Measurements from ENCODE around the gene MARCHF5. TPM values are rescaled to one million over a fixed set of nuclear protein-coding genes. Genes with fewer than 3 reads are reported as not detected.

MARCHF5 gene, protein sequence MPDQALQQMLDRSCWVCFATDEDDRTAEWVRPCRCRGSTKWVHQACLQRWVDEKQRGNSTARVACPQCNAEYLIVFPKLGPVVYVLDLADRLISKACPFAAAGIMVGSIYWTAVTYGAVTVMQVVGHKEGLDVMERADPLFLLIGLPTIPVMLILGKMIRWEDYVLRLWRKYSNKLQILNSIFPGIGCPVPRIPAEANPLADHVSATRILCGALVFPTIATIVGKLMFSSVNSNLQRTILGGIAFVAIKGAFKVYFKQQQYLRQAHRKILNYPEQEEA
- total RNA-seq = 10 to 100 TPM; 29.7 to 34.2 TPM

DNA sequence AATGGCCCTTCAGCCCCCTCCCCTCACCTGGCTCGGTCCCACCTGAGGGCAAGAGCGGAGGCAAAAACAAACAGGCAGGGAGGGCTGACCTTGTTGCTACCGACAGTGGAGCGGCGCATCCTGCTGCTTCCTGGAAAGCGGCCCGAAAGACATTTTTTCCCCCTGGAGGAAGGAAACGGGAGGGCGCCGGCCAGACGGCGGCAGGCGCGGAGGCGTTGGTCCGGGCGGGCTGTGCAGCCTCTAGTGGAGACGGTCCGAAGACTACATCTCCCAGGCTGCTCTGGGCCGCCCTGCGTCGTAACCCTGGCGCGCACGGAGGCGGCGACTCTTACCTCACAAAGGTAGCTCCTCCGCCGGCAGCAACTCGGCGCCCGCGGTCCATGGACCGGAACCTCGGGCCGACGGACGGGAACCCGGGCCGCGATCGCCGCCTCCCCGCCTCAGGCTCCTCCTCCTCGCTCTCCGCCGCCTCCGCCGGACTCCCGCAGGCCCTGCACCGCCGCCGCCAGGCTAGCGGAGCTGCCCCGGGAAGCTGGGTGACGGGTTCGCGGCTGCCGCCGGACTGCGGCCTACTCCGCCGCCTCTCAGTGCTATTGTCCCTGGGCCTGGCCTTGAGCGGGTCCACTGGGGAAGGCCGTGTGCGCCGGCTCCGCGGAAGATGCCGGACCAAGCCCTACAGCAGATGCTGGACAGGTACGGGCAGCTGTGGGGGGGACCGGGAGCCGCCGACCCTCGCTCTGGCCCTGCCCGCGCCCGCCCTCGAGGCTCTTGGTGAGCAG lies at the start of gene MARCHF5, which contains the start of gene CPEB3:
Gene MARCHF5, plus strand, starts transcription at position 331 of the 779 bp plus-strand sequence. Its CDS starts 328 bp downstream, at position 659.
Gene CPEB3, minus strand, starts transcription at position 242 of the 779 bp plus-strand sequence. CDS start 50,728 bp downstream, outside the sequence.
- DNase-seq = peak; percentile 95 to 96
- Mint-ChIP-seq H3K9me3 (no peaks in the 10 kb centered on the region), H3K4me1 (ENCODE audit: low read depth) (peaks cover 23% of the 10 kb centered on the region), H3K27ac (peak within 1 kb of the TSS; percentile 92), H3K36me3 (ENCODE audit: insufficient read depth in 2 of 2) (peaks cover 2 to 3% of the 10 kb centered on the region in 2 donors), H3K27me3 (ENCODE audit: low read depth) (no peaks in the 10 kb centered on the region), H3K4me3 (peak within 1 kb of the TSS; percentile 87 to 95)
- peak; percentile 98 to 99 for ATAC-seq (replicated peaks in 1 of 2)

DNA sequence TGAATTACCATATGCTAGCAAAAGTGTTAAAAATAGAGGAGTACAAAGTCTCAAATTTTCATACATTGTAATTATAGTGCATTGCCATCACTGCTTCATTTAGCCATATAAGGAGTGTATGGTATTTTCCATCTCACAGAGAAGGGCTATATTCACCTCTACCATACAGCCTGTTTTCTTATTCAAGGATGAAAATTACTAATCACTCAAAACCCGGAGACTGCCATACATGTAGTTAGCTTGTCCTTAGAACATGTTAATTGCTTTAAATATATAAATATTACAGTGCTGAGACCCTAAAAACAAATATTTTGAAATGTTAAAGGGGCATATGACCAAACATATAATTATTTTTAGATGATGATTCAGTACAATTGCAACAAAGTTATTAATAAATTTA lies 49.5 kb upstream of the MARCHF5 start:
- H3K4me1 Mint-ChIP-seq (ENCODE audit: low read depth) = peaks cover 41% of the 10 kb centered on the region
- peak overlapping the region; percentile 80 to 96 for H3K4me3 Mint-ChIP-seq
- no peaks in the 10 kb centered on the region for H3K9me3 Mint-ChIP-seq
- no peak overlapping the region for H3K27ac Mint-ChIP-seq
- DNase-seq (no peak), ATAC-seq (replicated peaks in 1 of 2) (no peak)
- H3K36me3 Mint-ChIP-seq (ENCODE audit: insufficient read depth in 2 of 2) = peaks cover 4 to 6% of the 10 kb centered on the region in 2 donors
- peaks cover 21% of the 10 kb centered on the region for H3K27me3 Mint-ChIP-seq (ENCODE audit: low read depth)

DNA sequence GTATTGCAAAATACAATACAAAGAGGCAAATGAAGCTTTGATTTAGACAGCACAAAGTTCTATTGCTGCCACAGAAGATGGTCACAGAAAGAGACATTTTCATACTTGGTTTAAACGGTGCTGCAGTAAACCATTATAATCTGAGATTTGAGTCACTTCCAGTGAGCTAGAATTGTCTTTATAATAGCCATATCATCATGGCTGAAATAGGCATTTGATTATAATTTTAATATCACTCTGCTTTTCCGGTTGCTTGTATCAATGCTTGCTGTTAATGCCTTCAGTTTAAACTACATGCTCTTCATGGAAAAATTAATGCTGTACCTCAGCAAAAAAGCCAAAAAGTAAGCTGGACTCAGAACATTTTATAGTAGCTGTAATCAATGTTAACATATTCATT lies 48.6 kb upstream of the MARCHF5 start:
- Mint-ChIP-seq H3K4me1 (ENCODE audit: low read depth) (peaks cover 41% of the 10 kb centered on the region), H3K27me3 (ENCODE audit: low read depth) (peaks cover 21% of the 10 kb centered on the region), H3K4me3 (peak overlapping the region; percentile 38 to 69), H3K36me3 (ENCODE audit: insufficient read depth in 2 of 2) (peaks cover 4 to 6% of the 10 kb centered on the region in 2 donors), H3K27ac (no peak overlapping the region), H3K9me3 (no peaks in the 10 kb centered on the region)
- ATAC-seq (replicated peaks in 1 of 2) = no peak
- DNase-seq = no peak

DNA sequence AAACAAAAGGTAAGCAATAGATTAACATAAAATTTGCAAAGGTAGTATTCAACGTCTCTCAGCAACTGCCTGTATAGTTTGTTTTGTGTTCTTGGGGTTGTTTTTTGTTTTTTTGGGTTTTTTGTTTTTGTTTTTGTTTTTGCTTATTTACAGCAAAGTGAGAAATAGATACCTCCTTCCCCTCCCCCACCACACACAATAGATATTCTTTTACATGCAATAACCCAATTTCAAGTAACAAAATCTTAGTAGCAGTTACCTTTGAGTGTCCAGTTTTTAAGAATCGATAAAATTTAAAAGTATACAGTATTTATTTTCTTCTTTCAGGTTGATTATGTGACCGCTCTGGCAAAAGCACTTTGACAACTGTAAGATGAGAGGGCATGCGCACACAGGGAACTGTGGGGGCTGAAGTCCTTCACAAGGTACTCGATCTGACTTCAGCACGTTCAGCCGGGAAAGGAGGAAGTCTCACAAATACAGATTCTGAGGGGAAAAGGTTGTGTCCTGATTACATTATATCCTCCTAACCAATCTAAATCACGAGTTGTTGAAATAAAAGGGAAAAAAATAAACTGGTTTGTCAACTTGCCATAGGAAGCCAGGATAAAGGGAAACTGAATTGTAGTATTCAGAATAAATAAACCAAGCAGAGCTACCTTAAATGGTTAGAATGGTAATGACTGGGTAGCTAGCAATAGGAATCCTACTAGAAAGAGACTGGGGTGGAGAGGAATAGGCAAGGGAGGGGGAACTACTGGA lies 47.9 kb upstream of the MARCHF5 start:
- Mint-ChIP-seq H3K4me3 (peak overlapping the region; percentile 75 to 79), H3K27me3 (ENCODE audit: low read depth) (peaks cover 19% of the 10 kb centered on the region), H3K27ac (peak overlapping the region; percentile 20), H3K4me1 (ENCODE audit: low read depth) (peaks cover 41% of the 10 kb centered on the region), H3K9me3 (no peaks in the 10 kb centered on the region), H3K36me3 (ENCODE audit: insufficient read depth in 2 of 2) (peaks cover 4 to 6% of the 10 kb centered on the region in 2 donors)
- DNase-seq (peak; percentile 19 to 22), ATAC-seq (replicated peaks in 1 of 2) (peak; percentile 45 to 57)

DNA sequence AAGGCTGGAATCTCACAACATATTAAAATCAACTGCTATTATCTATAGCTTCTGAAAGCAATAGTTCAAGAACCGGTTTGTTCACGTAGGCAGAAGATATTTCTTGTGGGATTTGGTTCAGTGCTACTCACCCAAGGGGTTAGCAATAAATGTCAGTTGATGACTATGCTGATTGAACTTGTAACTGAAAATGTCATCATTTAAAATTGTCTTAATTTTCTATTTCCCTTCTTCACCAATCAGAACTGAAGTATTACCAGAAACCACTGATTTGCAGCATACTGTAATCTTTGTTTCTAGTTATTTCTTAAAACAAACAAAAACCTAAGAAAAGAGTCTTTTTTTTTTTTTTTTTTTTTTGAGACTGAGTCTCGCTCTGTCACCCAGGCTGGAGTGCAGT lies 46.2 kb upstream of the MARCHF5 start:
- Mint-ChIP-seq H3K4me3 (no peak overlapping the region), H3K4me1 (ENCODE audit: low read depth) (peaks cover 33% of the 10 kb centered on the region), H3K27ac (no peak overlapping the region), H3K36me3 (ENCODE audit: insufficient read depth in 2 of 2) (peaks cover 0 to 2% of the 10 kb centered on the region in 2 donors), H3K27me3 (ENCODE audit: low read depth) (peaks cover 6% of the 10 kb centered on the region), H3K9me3 (no peaks in the 10 kb centered on the region)
- ATAC-seq (replicated peaks in 1 of 2) (no peak), DNase-seq (no peak)

DNA sequence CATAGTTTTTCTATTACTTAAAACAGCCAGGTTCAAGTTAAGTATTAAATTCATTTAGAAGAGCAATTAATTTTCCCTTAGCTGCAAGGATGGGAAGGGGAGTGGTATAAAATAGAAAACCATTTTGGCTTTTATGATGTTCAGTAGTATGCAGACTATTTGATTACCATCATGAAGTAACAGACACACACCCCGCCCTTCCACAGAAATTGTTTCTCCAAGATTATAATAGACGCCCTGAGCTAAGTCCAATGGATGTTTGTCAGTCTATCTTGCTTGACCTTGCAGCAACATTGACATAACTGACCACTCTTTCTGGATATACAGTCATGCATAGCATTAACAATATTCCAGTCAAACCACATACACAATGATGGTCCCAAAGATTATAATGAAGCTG lies 42.4 kb upstream of the MARCHF5 start:
- no peak overlapping the region for H3K4me3 Mint-ChIP-seq
- no peaks in the 10 kb centered on the region for H3K9me3 Mint-ChIP-seq
- no peak for ATAC-seq (replicated peaks in 1 of 2)

DNA sequence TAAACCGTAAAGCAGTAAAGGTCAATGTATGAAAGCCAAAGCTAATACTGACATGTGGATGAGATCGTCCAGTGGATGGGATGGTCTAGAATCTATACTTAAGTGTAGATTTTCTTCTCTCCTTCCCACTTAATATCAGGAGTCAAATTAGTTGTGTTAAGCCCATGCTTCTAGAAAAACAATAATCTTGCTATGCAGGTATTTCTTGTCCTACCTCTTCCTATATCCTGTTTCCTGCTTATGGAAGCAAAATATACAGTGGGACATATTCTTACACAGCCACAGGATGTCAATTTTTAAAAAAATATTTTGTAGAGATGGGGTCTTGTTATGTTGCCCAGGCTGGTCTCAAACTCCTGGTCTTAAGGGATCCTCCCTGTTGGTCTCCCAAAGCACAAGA lies 27.6 kb upstream of the MARCHF5 start:
- Mint-ChIP-seq H3K27me3 (ENCODE audit: low read depth) (no peaks in the 10 kb centered on the region), H3K36me3 (ENCODE audit: insufficient read depth in 2 of 2) (peaks cover 0 to 2% of the 10 kb centered on the region in 2 donors), H3K4me3 (no peak overlapping the region), H3K9me3 (no peaks in the 10 kb centered on the region), H3K27ac (no peak overlapping the region), H3K4me1 (ENCODE audit: low read depth) (peaks cover 11% of the 10 kb centered on the region)
- ATAC-seq (replicated peaks in 1 of 2) = no peak
- DNase-seq = no peak

More for the DNA sequence above, 42.4 kb upstream of the MARCHF5 start:
- Mint-ChIP-seq H3K27ac (no peak overlapping the region), H3K27me3 (ENCODE audit: low read depth) (no peaks in the 10 kb centered on the region), H3K4me1 (ENCODE audit: low read depth) (peaks cover 1% of the 10 kb centered on the region), H3K36me3 (ENCODE audit: insufficient read depth in 2 of 2) (no peaks in the 10 kb centered on the region)
- DNase-seq = no peak

DNA sequence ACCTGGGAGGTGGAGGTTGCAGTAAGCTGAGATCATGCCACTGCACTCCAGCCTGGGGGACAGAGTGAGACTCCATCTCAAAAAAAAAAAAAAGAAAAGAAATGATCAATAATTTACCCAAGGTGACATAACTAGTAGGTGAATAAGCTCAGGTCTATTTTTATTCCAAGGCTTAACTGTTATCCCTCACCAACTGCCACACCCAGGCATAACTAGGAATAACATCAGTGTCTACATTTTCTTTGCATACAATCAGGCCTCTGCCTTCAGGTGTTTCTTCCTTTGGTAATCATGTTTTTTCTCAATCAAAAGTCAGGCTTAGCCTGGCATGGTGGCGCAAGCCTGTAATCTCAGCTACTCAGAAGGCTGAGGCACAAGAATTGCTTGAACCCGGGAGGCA lies 26.7 kb upstream of the MARCHF5 start:
- Mint-ChIP-seq H3K9me3 (no peaks in the 10 kb centered on the region), H3K36me3 (ENCODE audit: insufficient read depth in 2 of 2) (peaks cover 0 to 3% of the 10 kb centered on the region in 2 donors), H3K27ac (no peak overlapping the region), H3K4me3 (no peak overlapping the region), H3K27me3 (ENCODE audit: low read depth) (no peaks in the 10 kb centered on the region), H3K4me1 (ENCODE audit: low read depth) (peaks cover 11% of the 10 kb centered on the region)
- no peak for ATAC-seq (replicated peaks in 1 of 2)
- no peak for DNase-seq

DNA sequence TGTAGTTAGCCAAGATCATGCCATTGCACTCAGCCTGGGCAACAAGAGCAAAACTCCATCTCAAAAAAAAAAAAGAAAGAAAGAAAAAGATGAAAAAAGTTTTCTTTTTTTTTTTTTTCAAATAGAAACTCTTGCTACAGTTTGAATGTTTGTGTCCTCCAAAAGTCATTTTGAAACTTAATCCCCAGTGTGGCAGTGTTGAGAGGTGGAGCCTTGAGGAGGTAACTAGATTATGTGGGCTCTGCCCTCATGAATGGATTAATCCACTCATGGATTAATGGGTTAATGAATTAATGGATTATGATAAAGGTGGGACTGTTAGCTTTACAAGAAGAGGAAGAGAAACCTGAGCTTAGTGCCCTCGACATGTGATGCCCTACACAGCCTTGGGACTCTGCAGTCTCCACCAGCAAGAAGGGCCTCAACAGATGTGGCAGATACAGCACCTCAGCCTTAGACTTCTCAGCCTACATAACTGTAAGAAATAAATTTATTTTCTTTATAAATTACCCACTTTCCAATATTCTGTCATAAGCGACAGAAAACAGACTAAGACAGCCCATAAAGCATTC lies 25.2 kb upstream of the MARCHF5 start:
- peaks cover 0 to 2% of the 10 kb centered on the region in 2 donors for H3K9me3 Mint-ChIP-seq
- H3K27ac Mint-ChIP-seq = no peak overlapping the region
- ATAC-seq (replicated peaks in 1 of 2) = no peak
- DNase-seq = no peak
- no peaks in the 10 kb centered on the region for H3K27me3 Mint-ChIP-seq (ENCODE audit: low read depth)
- H3K4me1 Mint-ChIP-seq (ENCODE audit: low read depth) = peaks cover 11% of the 10 kb centered on the region
- peaks cover 0 to 3% of the 10 kb centered on the region in 2 donors for H3K36me3 Mint-ChIP-seq (ENCODE audit: insufficient read depth in 2 of 2)
- H3K4me3 Mint-ChIP-seq = no peak overlapping the region

DNA sequence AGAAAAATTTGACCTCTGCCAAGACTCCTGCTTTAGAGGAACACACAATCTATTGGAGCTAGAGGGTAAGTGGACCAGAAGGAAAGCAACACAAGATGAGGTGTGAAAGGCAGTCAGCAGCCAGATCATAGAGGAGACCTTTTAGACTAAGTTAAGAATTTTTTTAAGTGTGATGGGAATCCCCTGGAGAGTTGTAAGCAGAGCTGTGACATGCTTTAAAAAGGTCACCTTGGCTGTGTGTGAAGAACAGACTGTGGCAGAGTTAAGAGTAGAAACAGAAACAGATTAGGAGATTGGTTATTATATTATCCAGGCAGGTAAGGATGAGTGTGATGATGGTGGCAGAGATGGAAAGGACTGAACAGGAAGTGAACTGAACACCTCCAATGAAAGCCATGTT lies 23.6 kb upstream of the MARCHF5 start:
- peaks cover 0 to 2% of the 10 kb centered on the region in 2 donors for H3K9me3 Mint-ChIP-seq
- ATAC-seq (replicated peaks in 1 of 2) = peak; percentile 53

DNA sequence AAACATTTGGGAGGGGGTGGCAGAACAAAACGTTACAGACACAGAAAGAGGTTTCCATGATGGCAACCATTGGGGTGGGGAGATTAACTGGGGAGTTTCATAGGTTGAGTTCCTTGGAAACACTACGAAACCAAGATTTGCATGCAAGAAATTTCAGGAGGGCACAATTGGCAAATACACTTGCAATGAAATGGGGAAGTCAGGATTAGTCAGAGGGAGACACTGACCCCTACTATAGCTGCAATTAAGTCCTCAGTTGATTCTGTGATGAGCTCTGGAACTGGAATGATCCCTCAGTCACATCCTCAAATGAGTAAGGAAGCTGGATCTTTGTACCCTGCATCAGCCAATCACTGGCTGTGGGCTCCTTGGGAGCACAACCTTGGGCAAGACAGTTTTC lies 22.2 kb upstream of the MARCHF5 start:
- Mint-ChIP-seq H3K4me3 (no peak overlapping the region), H3K36me3 (ENCODE audit: insufficient read depth in 2 of 2) (peaks cover 0 to 3% of the 10 kb centered on the region in 2 donors), H3K27ac (no peak overlapping the region), H3K9me3 (peaks cover 0 to 2% of the 10 kb centered on the region in 2 donors), H3K27me3 (ENCODE audit: low read depth) (no peaks in the 10 kb centered on the region), H3K4me1 (ENCODE audit: low read depth) (peaks cover 11% of the 10 kb centered on the region)
- DNase-seq (no peak), ATAC-seq (replicated peaks in 1 of 2) (no peak)

More for the DNA sequence above, 23.6 kb upstream of the MARCHF5 start:
- peaks cover 0 to 3% of the 10 kb centered on the region in 2 donors for H3K36me3 Mint-ChIP-seq (ENCODE audit: insufficient read depth in 2 of 2)
- peaks cover 11% of the 10 kb centered on the region for H3K4me1 Mint-ChIP-seq (ENCODE audit: low read depth)
- H3K27me3 Mint-ChIP-seq (ENCODE audit: low read depth) = no peaks in the 10 kb centered on the region
- peak overlapping the region; percentile 9 for H3K27ac Mint-ChIP-seq
- DNase-seq = no peak
- no peak overlapping the region for H3K4me3 Mint-ChIP-seq

DNA sequence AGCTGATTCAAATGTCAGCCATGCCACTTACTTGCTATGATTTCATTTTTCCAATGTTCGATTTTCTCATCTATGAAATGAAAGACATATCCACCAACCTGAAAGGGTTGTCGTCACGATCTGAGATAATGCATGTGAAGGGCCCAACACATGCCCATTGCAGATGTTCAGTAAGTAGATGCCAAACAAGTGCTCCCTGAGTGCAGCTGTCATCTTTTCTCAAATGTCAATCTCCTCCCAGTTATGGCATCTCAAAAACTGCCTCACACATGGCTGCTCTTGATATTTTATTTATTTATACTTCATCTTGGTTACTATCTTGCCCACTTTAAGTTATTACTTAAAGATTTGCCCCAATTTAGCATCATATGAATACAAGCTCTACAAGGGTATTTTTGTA lies 16.9 kb upstream of the MARCHF5 start:
- Mint-ChIP-seq H3K27ac (peak overlapping the region; percentile 29), H3K9me3 (peaks cover 0 to 2% of the 10 kb centered on the region in 2 donors), H3K4me1 (ENCODE audit: low read depth) (no peaks in the 10 kb centered on the region), H3K4me3 (no peak overlapping the region), H3K27me3 (ENCODE audit: low read depth) (no peaks in the 10 kb centered on the region), H3K36me3 (ENCODE audit: insufficient read depth in 2 of 2) (no peaks in the 10 kb centered on the region)
- no peak for DNase-seq
- no peak for ATAC-seq (replicated peaks in 1 of 2)

Measured in activated T-cell treated with anti-CD3 and anti-CD28 coated beads, Interleukin-2, amount 50 U/mL, for 72 hours (primary cell).